GM13976 (cell line): ENCODE measurements around the gene PXK.
A peak's percentile ranks its signal among the peaks of the same experiment; 100 is the strongest.

Source experiments
- DNase-seq: peaks from one replicate; pipeline ENCODE4 v3.0.0; 2012; ENCODE audit warnings: low spot score
- CTCF ChIP-seq: IDR thresholded peaks from 2 replicates; pipeline ENCODE4 v1.5.1; 2012; ENCODE audit warnings: borderline replicate concordance, mild to moderate bottlenecking; ENCODE audit not compliant: insufficient read depth; ENCODE audit errors: extremely low read depth, missing control alignments, control extremely low read depth
- in situ Hi-C: fragments of 300-500 bp; cut with MboI; formaldehyde crosslinking; loops from one replicate; pipeline ENCODE4 v1.12.0; 2022; ENCODE audit warnings: low sequenced_read_pairs, mixed read lengths, inconsistent platforms; ENCODE audit not compliant: unreplicated experiment

Gene PXK

GRCh38 chr3:58464866-58465265, 132.2 kb downstream of the PXK start:
- TF ChIP-seq CTCF = no peak
- in situ Hi-C loops = no loop called here

GRCh38 chr3:58466899-58467563, 134.3 kb downstream of the PXK start:
- TF ChIP-seq CTCF = no peak
- in situ Hi-C loops = no loop called here
- DNase-seq = no peak

More at GRCh38 chr3:58464866-58465265, 132.2 kb downstream of the PXK start:
- DNase-seq = no peak

- no peak for TF ChIP-seq CTCF
- no peak for DNase-seq
- in situ Hi-C loops = no loop called here
Observed at GRCh38 chr3:58469096-58469495, 136.4 kb downstream of the PXK start.

- no peak for DNase-seq
- no peak for TF ChIP-seq CTCF
- in situ Hi-C loops = no loop called here
Observed at GRCh38 chr3:58470363-58471024, 137.8 kb downstream of the PXK start.

- no peak for TF ChIP-seq CTCF
- in situ Hi-C loops = no loop called here
- DNase-seq = peak; percentile 56
Observed at GRCh38 chr3:58471025-58471887, 138.6 kb downstream of the PXK start.

GRCh38 chr3:58473275-58473674, 140.6 kb downstream of the PXK start:
- no peak for TF ChIP-seq CTCF
- no peak for DNase-seq
- in situ Hi-C loops = no loop called here
